Smooth muscle cell of bladder (primary cell): ENCODE data around the gene CLDN11. TPM values are rescaled to one million over a fixed set of nuclear protein-coding genes. Genes with fewer than 3 reads are reported as not detected.

Source experiments
- total RNA-seq: library from RNA; depleted of rRNA; stranded (reverse); fragments of >200 nt; gene quantifications from 2 replicates; pipeline ENCODE4 v1.2.3, GENCODE V29; 2014

CLDN11 gene
- total RNA-seq: 563 and 624 TPM in 2 replicates

GRCh38 chr3:170418422-170419398, at the start of gene CLDN11:
CLDN11 (plus strand) TSS chr3:170418868; CDS start chr3:170419067, 199 bp downstream.

Other genes with a start within 250 kb of the CLDN11 start
- 19.9 TPM in 2 replicates for gene PHC3, start 237.1 kb upstream of the CLDN11 start, total RNA-seq
- 72.0 and 86.7 TPM in 2 replicates for gene PRKCI, start 196.4 kb upstream of the CLDN11 start, total RNA-seq
- 72.5 and 88.7 TPM in 2 replicates for gene SKIL, start 61.2 kb upstream of the CLDN11 start, total RNA-seq
- gene SLC7A14, start 167.2 kb downstream of the CLDN11 start, total RNA-seq: 4.1 TPM in 2 replicates